OCI-LY7 (cell line): ENCODE data around the gene TTC21A.

Experiments used
- CTCF ChIP-seq: fragments of 200-600 bp; sonication (generic); conservative IDR thresholded peaks from 2 replicates; pipeline ENCODE4 v1.5.1; 2014; ENCODE audit warnings: mild to moderate bottlenecking, antibody characterized with exemption, low read length, moderate library complexity, mixed read lengths
- EZH2phosphoT487 ChIP-seq: fragments of 200-600 bp; sonication (generic); IDR thresholded peaks from 2 replicates; pipeline ENCODE4 v1.6.1; 2018; ENCODE audit warnings: low read depth, borderline replicate concordance, mild to moderate bottlenecking, mixed run types, antibody characterized with exemption, low read length, moderate library complexity, mixed read lengths

GRCh38 chr3:39121621-39122020 is 14.1 kb downstream of the TTC21A start:
- TF ChIP-seq EZH2phosphoT487 = no peak
- no peak for TF ChIP-seq CTCF
